ENCODE data around the gene PTPRE.

DNA sequence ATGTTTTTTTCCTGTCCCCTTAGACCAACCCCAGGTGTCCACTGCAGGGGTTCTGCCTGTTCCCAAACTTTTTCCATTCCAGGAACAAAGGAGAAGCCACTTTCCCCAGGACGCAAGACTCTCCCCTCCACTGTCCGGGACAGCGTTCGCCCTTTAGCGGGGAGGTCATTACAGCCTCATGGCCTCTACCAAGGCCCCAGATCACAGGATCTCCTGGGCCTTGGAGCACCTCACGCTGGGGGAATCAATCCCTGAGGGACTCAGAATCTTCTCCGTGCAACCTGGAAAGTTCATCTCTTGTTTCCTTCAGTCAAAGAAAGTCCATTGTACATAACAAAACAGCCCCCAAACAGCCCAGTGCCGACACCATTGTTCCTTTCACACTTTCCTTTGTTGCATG lies 178.1 kb downstream of the PTPRE start:
- TF ChIP-seq POLR2A (IDR thresholded peaks at IDR 0.05; ENCODE audit: low read length): no peak
- no peak for TF ChIP-seq GATA1 (IDR thresholded peaks at IDR 0.05; ENCODE audit: low read depth, low read length)

Measured in erythroblast (primary cell).